PC-9 (cell line): ENCODE data around the gene MIER2. TPM values are rescaled to one million over a fixed set of nuclear protein-coding genes. Genes with fewer than 3 reads are reported as not detected.

Source experiments
- BruUV-seq: library from RNA; stranded (reverse); fragments of 400-500 nt; replicated peaks from 2 replicates; lab custom pipeline; 2021; lab: Mats Ljungman, UMichigan
- CTCF ChIA-PET: fragments of 300-600 bp; sonication (Branson Sonifier 250); formaldehyde crosslinking; loops from one replicate; lab custom pipeline; 2022; ENCODE audit warnings: antibody characterized with exemption; lab: Charles Lee
- POLR2A ChIA-PET: fragments of 300-600 bp; sonication (Branson Sonifier 250); formaldehyde crosslinking; loops from one replicate; lab custom pipeline; 2022; ENCODE audit warnings: antibody characterized with exemption; ENCODE audit not compliant: unreplicated experiment; lab: Charles Lee
- DNase-seq, 2 experiments: peaks; one replicate each; pipeline versions ENCODE4 v3.0.0 to v3.0.0-alpha.2; 2015 to 2022; ENCODE audit warnings: mixed read lengths in 1 of 2
- H2AFZ ChIP-seq: fragments of 200-600 bp; sonication (generic); 2 replicates; pipeline ENCODE4 v1.8.1; 2017; ENCODE audit warnings: antibody characterized with exemption
- H3F3A ChIP-seq: fragments of 200-600 bp; sonication (generic); 2 replicates; pipeline ENCODE4 v1.8.1; 2017; ENCODE audit warnings: antibody characterized with exemption, mild to moderate bottlenecking, low read depth; ENCODE audit not compliant: insufficient read depth
- H3K27ac ChIP-seq: fragments of 200-600 bp; sonication (generic); 2 replicates; pipeline ENCODE4 v1.6.1; 2016; ENCODE audit warnings: mixed run types
- H3K27me3 ChIP-seq: fragments of 200-600 bp; sonication (generic); 2 replicates; pipeline ENCODE4 v1.6.1; 2016; ENCODE audit warnings: low read depth, mixed run types; ENCODE audit not compliant: insufficient read depth
- H3K36me3 ChIP-seq: fragments of 200-600 bp; sonication (generic); 2 replicates; pipeline ENCODE4 v1.6.1; 2016; ENCODE audit warnings: low read depth, mixed run types
- H3K4me1 ChIP-seq: fragments of 200-600 bp; sonication (generic); replicated peaks from 2 replicates; pipeline ENCODE4 v1.6.1; 2016; ENCODE audit warnings: mixed run types; ENCODE audit not compliant: insufficient read depth
- H3K4me2 ChIP-seq: fragments of 200-600 bp; sonication (generic); 2 replicates; pipeline ENCODE4 v1.6.1; 2017; ENCODE audit warnings: mixed run types
- H3K4me3 ChIP-seq: fragments of 200-600 bp; sonication (generic); 2 replicates; pipeline ENCODE4 v1.6.1; 2016; ENCODE audit warnings: mixed run types
- H3K79me2 ChIP-seq: fragments of 200-600 bp; sonication (generic); 2 replicates; pipeline ENCODE4 v1.6.1; 2017; ENCODE audit warnings: low read depth, mixed run types
- H3K9me2 ChIP-seq: fragments of 200-600 bp; sonication (generic); 2 replicates; pipeline ENCODE4 v1.8.1; 2017; ENCODE audit warnings: mild to moderate bottlenecking; ENCODE audit not compliant: insufficient read depth
- H3K9me3 ChIP-seq: fragments of 200-600 bp; sonication (generic); 2 replicates; pipeline ENCODE4 v1.8.1; 2016; ENCODE audit warnings: low read depth; ENCODE audit not compliant: insufficient read depth
- H4K20me1 ChIP-seq: fragments of 200-600 bp; sonication (generic); 2 replicates; pipeline ENCODE4 v1.8.1; 2017; ENCODE audit not compliant: insufficient read depth
- CTCF ChIP-seq: fragments of 200-600 bp; sonication (generic); conservative IDR thresholded peaks from 2 replicates; pipeline ENCODE4 v1.6.1; 2017; ENCODE audit warnings: mixed run types, antibody characterized with exemption, mild to moderate bottlenecking, moderate library complexity
- EZH2 ChIP-seq: fragments of 200-600 bp; sonication (generic); IDR thresholded peaks from 2 replicates; pipeline ENCODE4 v1.8.0; 2017; ENCODE audit warnings: antibody characterized with exemption, low read depth
- intact Hi-C: fragments of 100-400 bp; cut with micrococcal nuclease; formaldehyde crosslinking; loops from one replicate; pipeline ENCODE4 v1.10.0; 2022; ENCODE audit not compliant: unreplicated experiment
- total RNA-seq: library from RNA; stranded (reverse); gene quantifications from 2 replicates; pipeline ENCODE4 v1.2.3, GENCODE V29; 2021

Gene MIER2
- total RNA-seq, 1 experiment from 2014 or later, result 25.2 TPM

- Histone ChIP-seq H3K79me2 (no peaks in the 10 kb centered on the region), H3K9me3 (no peaks in the 10 kb centered on the region), H3F3A (no peaks in the 10 kb centered on the region), H3K4me3 (no peak overlapping the region), H3K27me3 (peaks cover 87% of the 10 kb centered on the region), H2AFZ (no peak overlapping the region), H4K20me1 (no peaks in the 10 kb centered on the region), H3K4me2 (no peak overlapping the region), H3K36me3 (no peaks in the 10 kb centered on the region), H3K27ac (no peak overlapping the region), H3K9me2 (no peaks in the 10 kb centered on the region), H3K4me1 (no peaks in the 10 kb centered on the region)
- TF ChIP-seq CTCF, result no peak
- TF ChIP-seq EZH2, result no peak
- BruUV-seq, result no TSS peak
- ChIA-PET POLR2A (no interaction called here), CTCF (no interaction called here)
- intact Hi-C loops, result no loop called here
- DNase-seq, result no peak
Measured at GRCh38 chr19:369256-369655, 24.7 kb upstream of the MIER2 start.

- no peaks in the 10 kb centered on the region for H3K79me2 ChIP-seq
- no peaks in the 10 kb centered on the region for H3K4me1 ChIP-seq
- no peak for DNase-seq
- no peak overlapping the region for H3K27ac ChIP-seq
- H3K36me3 ChIP-seq, result no peaks in the 10 kb centered on the region
- no peak overlapping the region for H3K4me3 ChIP-seq
- no peaks in the 10 kb centered on the region for H3K9me3 ChIP-seq
- no peak for TF ChIP-seq CTCF
- no peak for TF ChIP-seq EZH2
- intact Hi-C loops, result no loop called here
- POLR2A ChIA-PET, result no interaction called here
- H3K4me2 ChIP-seq, result no peak overlapping the region
- no peaks in the 10 kb centered on the region for H4K20me1 ChIP-seq
- no TSS peak for BruUV-seq
- CTCF ChIA-PET, result no interaction called here
- H3F3A ChIP-seq, result no peaks in the 10 kb centered on the region
- H3K9me2 ChIP-seq, result no peaks in the 10 kb centered on the region
- H3K27me3 ChIP-seq, result peaks cover 80% of the 10 kb centered on the region
- H2AFZ ChIP-seq, result no peak overlapping the region
Measured at GRCh38 chr19:368630-369024, 24.0 kb upstream of the MIER2 start.

GRCh38 chr19:367963-368629, 23.5 kb upstream of the MIER2 start:
- TF ChIP-seq CTCF (no peak), EZH2 (no peak)

More at GRCh38 chr19:367963-368629, 23.5 kb upstream of the MIER2 start:
- no peak overlapping the region for H2AFZ ChIP-seq
- H4K20me1 ChIP-seq, result no peaks in the 10 kb centered on the region
- no TSS peak for BruUV-seq
- no peaks in the 10 kb centered on the region for H3F3A ChIP-seq
- POLR2A ChIA-PET, result no interaction called here
- no peak for DNase-seq
- no peaks in the 10 kb centered on the region for H3K9me2 ChIP-seq
- no peak overlapping the region for H3K4me2 ChIP-seq
- intact Hi-C loops, result no loop called here
- H3K27ac ChIP-seq, result no peak overlapping the region
- CTCF ChIA-PET, result no interaction called here
- H3K27me3 ChIP-seq, result peaks cover 75% of the 10 kb centered on the region
- H3K9me3 ChIP-seq, result no peaks in the 10 kb centered on the region
- no peaks in the 10 kb centered on the region for H3K4me1 ChIP-seq
- no peak overlapping the region for H3K4me3 ChIP-seq
- H3K36me3 ChIP-seq, result no peaks in the 10 kb centered on the region
- no peaks in the 10 kb centered on the region for H3K79me2 ChIP-seq
